Measurements from ENCODE around the gene RHOBTB1.

DNA sequence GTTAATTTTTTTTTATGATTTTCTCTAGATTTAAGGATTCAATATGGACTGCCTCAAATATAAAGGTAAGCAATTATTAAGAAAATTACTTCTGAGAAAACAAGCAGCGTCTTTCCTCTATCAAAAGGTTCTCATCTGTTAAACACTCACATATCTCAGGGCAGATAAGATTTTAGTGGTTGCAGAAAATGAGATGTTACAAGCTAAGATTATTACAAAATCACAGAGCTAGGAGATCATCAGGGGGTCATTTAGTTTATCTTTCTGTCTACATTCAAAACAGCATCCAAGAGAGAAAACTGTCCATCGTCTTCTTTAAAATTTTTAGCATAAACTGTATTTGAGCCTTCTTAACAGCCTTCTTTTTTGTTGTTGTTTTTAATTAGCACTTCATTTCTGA is 29.1 kb upstream of the RHOBTB1 start:
- no peak for TF ChIP-seq CTCF (IDR thresholded peaks at IDR 0.05; ENCODE audit: low read length)
- TF ChIP-seq EZH2 (IDR thresholded peaks at IDR 0.05; ENCODE audit: borderline replicate concordance, low read length), result no peak

All from OCI-LY1 (cell line).